Measurements from ENCODE around the gene ASB18. TPM values are rescaled to one million over a fixed set of nuclear protein-coding genes. Genes with fewer than 3 reads are reported as not detected.

Gene ASB18
- total RNA-seq, 4 donors from 2014 or later = not detected

- TF ChIP-seq CTCF (IDR thresholded peaks at IDR 0.05) = no peak
- ATAC-seq (ENCODE audit: low FRiP score) = no peak
- DNase-seq (ENCODE audit: low spot score) = no peak
These were observed 104.4 kb downstream of the ASB18 start for GRCh38 chr2:236159778-236160170.

GRCh38 chr2:236158969-236159777 lies 105.0 kb downstream of the ASB18 start:
- ATAC-seq (ENCODE audit: low FRiP score) = no peak
- DNase-seq (ENCODE audit: low spot score) = no peak
- TF ChIP-seq CTCF (IDR thresholded peaks at IDR 0.05) = no peak

GRCh38 chr2:236157815-236158498 lies 106.2 kb downstream of the ASB18 start:
- no peak for ATAC-seq (ENCODE audit: low FRiP score)
- no peak for DNase-seq (ENCODE audit: low spot score)
- no peak for TF ChIP-seq CTCF (IDR thresholded peaks at IDR 0.05)

- no peak for DNase-seq (ENCODE audit: low spot score)
- ATAC-seq (ENCODE audit: low FRiP score) = no peak
- TF ChIP-seq CTCF (IDR thresholded peaks at IDR 0.05) = no peak
These were observed 106.8 kb downstream of the ASB18 start for GRCh38 chr2:236157366-236157765.

GRCh38 chr2:236156860-236157194 lies 107.4 kb downstream of the ASB18 start:
- TF ChIP-seq CTCF (IDR thresholded peaks at IDR 0.05) = no peak
- ATAC-seq (ENCODE audit: low FRiP score) (no peak), DNase-seq (ENCODE audit: low spot score) (no peak)

GRCh38 chr2:236156095-236156859 lies 107.9 kb downstream of the ASB18 start:
- ATAC-seq (ENCODE audit: low FRiP score) = no peak
- DNase-seq (ENCODE audit: low spot score) = no peak
- TF ChIP-seq CTCF (IDR thresholded peaks at IDR 0.05) = no peak

Measured in omental fat pad (tissue), 4 donors.